ENCODE results near the gene GPR132.

GPR132 gene

GRCh38 chr14:105059925-105060565, 5.2 kb downstream of the GPR132 start:
- no peak for DNase-seq

GRCh38 chr14:105059035-105059924, 6.0 kb downstream of the GPR132 start:
- DNase-seq = peak; percentile 64

- no peak for DNase-seq
Observed at GRCh38 chr14:105058521-105059034, 6.7 kb downstream of the GPR132 start.

- DNase-seq = no peak
Observed at GRCh38 chr14:105056303-105056831, 8.9 kb downstream of the GPR132 start.

GRCh38 chr14:105055736-105056302, 9.4 kb downstream of the GPR132 start:
- no peak for DNase-seq

GRCh38 chr14:105055334-105055733, 9.9 kb downstream of the GPR132 start:
- no peak for DNase-seq

- no peak for DNase-seq
Observed at GRCh38 chr14:105053996-105054395, 11.2 kb downstream of the GPR132 start.

- DNase-seq = no peak
Observed at GRCh38 chr14:105053421-105053820, 11.8 kb downstream of the GPR132 start.

GRCh38 chr14:105052110-105052458, 13.1 kb downstream of the GPR132 start:
- no peak for DNase-seq

- DNase-seq = no peak
Observed at GRCh38 chr14:105051182-105052109, 13.8 kb downstream of the GPR132 start.

GRCh38 chr14:105050551-105050897, 14.7 kb downstream of the GPR132 start:
- no peak for DNase-seq

- DNase-seq = no peak
Observed at GRCh38 chr14:105049753-105050550, 15.3 kb downstream of the GPR132 start.

- no peak for DNase-seq
Observed at GRCh38 chr14:105047283-105048016, 17.8 kb downstream of the GPR132 start.

- DNase-seq = no peak
Observed at GRCh38 chr14:105046891-105047282, 18.3 kb downstream of the GPR132 start.

- DNase-seq = peak; percentile 93
Observed at GRCh38 chr14:105045710-105046326, 19.4 kb downstream of the GPR132 start.

- DNase-seq = no peak
Observed at GRCh38 chr14:105043641-105044040, 21.6 kb downstream of the GPR132 start.

GRCh38 chr14:105042813-105043212, 22.4 kb downstream of the GPR132 start:
- DNase-seq = no peak

- no peak for DNase-seq
Observed at GRCh38 chr14:105041841-105042765, 23.1 kb downstream of the GPR132 start.
